H1 (cell line): ENCODE results near the gene CTSH. TPM values are rescaled to one million over a fixed set of nuclear protein-coding genes. Genes with fewer than 3 reads are reported as not detected.

Source experiments
- ATF2 ChIP-seq: IDR thresholded peaks from 2 replicates; pipeline ENCODE4 v1.6.1; 2012; ENCODE audit warnings: low read length, inconsistent platforms
- POU5F1 ChIP-seq: IDR thresholded peaks from 2 replicates; pipeline ENCODE4 v1.6.1; 2011; ENCODE audit warnings: low read depth, mild to moderate bottlenecking, low read length, moderate library complexity
- SIX5 ChIP-seq: IDR thresholded peaks from 2 replicates; pipeline ENCODE4 v1.6.1; 2011; ENCODE audit warnings: mild to moderate bottlenecking, low read depth, low read length
- SP1 ChIP-seq: IDR thresholded peaks from 2 replicates; pipeline ENCODE4 v1.6.1; 2011; ENCODE audit warnings: low read depth, low read length
- TBP ChIP-seq: IDR thresholded peaks from 2 replicates; pipeline ENCODE4 v1.6.1; 2011; ENCODE audit warnings: low read depth, low read length, improper control_type of control experiment
- USF2 ChIP-seq: IDR thresholded peaks from 2 replicates; pipeline ENCODE4 v1.6.1; 2011; ENCODE audit warnings: low read length, improper control_type of control experiment
- YY1 ChIP-seq: IDR thresholded peaks from 2 replicates; pipeline ENCODE4 v1.6.1; 2011; ENCODE audit warnings: low read depth, mild to moderate bottlenecking, low read length
- polyA plus RNA-seq, 7 experiments: library from polyadenylated mRNA; depleted of rRNA in 3 of 7; stranded (reverse) in 5 of 7; unstranded in 2 of 7; fragments of >200 nt in 5 of 7; fragments of 200-250 nt in 2 of 7; gene quantifications; 1 replicate in 5 of 7; 2 replicates in 1 of 7; 4 replicates in 1 of 7; pipeline versions ENCODE4 v1.2.1 to v1.2.3, GENCODE V29; 2011 to 2013; ENCODE audit warnings: missing spikeins in 2 of 7, mixed read lengths in 2 of 7
- total RNA-seq: library from RNA; stranded (reverse); fragmentation: NEBNext Ultra II Directional; extraction: Animal tissue kit (Norgen Biotek cat#: 25700); gene quantifications from 2 replicates; pipeline ENCODE4 v1.2.1, GENCODE V29; 2021

The CTSH gene
- total and polyA plus RNA-seq, 2 of the 8 experiments (the other 6 are each of a cell fraction or from before 2014, with no cell fraction given), result 34.0 to 36.8 TPM

- TF ChIP-seq ATF2 (no peak), TBP (no peak), USF2 (no peak), YY1 (no peak), POU5F1 (no peak), SIX5 (no peak), SP1 (no peak)
Measured at GRCh38 chr15:78968114-78968513, 23.3 kb upstream of the CTSH start (continued).
